Lower lobe of right lung (tissue), 2 donors: ENCODE data around the gene SPATA20. TPM values are rescaled to one million over a fixed set of nuclear protein-coding genes. Genes with fewer than 3 reads are reported as not detected.

Source experiments
- ATAC-seq, 2 donors: fragments of 200-7000 bp; cut with Tn5 transposase; one replicate each; pipeline ENCODE4 v1.9.1; 2020 to 2022; ENCODE audit warnings: mild to moderate bottlenecking in 2 of 2, moderate library complexity in 2 of 2
- DNase-seq: peaks from one replicate; pipeline ENCODE4 v3.0.0-alpha.2; 2020
- H3K27ac ChIP-seq: fragments of 200-600 bp; one replicate; pipeline ENCODE4 v1.8.0; 2022
- H3K27me3 ChIP-seq: fragments of 200-600 bp; one replicate; pipeline ENCODE4 v1.8.0; 2022; ENCODE audit warnings: low read depth
- H3K36me3 ChIP-seq: fragments of 200-600 bp; one replicate; pipeline ENCODE4 v1.8.0; 2022; ENCODE audit warnings: mild to moderate bottlenecking
- H3K4me1 ChIP-seq: fragments of 200-600 bp; one replicate; pipeline ENCODE4 v1.8.0; 2022
- H3K4me3 ChIP-seq: fragments of 200-600 bp; one replicate; pipeline ENCODE4 v1.8.0; 2022; ENCODE audit warnings: mild to moderate bottlenecking
- H3K9me3 ChIP-seq: fragments of 200-600 bp; one replicate; pipeline ENCODE4 v1.8.0; 2022
- CTCF ChIP-seq: fragments of 200-600 bp; IDR thresholded peaks from one replicate; pipeline ENCODE4 v1.8.0; 2022; ENCODE audit warnings: antibody characterized with exemption, mild to moderate bottlenecking
- intact Hi-C: fragments of 100-400 bp; cut with DNase I; formaldehyde crosslinking; loops from one replicate; pipeline ENCODE4 v1.11.0; 2022
- total RNA-seq: library from RNA; stranded (reverse); fragmentation: NEBNext Ultra II Directional; extraction: Animal tissue kit (Norgen Biotek cat#: 25700); gene quantifications from one replicate; pipeline ENCODE4 v1.2.1, GENCODE V29; 2021
- donor health status: DM: no; HTN: yes; CAD: no; lungs with severe emphysema.

SPATA20 gene
- total RNA-seq, 1 donor from 2014 or later = 29.7 TPM

GRCh38 chr17:50522766-50523165, 24.2 kb upstream of the SPATA20 start:
- no peaks in the 10 kb centered on the region for H3K27me3 ChIP-seq
- intact Hi-C loops = no loop called here
- no peaks in the 10 kb centered on the region for H3K9me3 ChIP-seq
- no peak overlapping the region for H3K4me3 ChIP-seq
- no peak for ATAC-seq
- TF ChIP-seq CTCF = no peak
- H3K36me3 ChIP-seq = no peaks in the 10 kb centered on the region
- H3K27ac ChIP-seq = no peak overlapping the region
- no peaks in the 10 kb centered on the region for H3K4me1 ChIP-seq
- no peak for DNase-seq

GRCh38 chr17:50523208-50523607, 23.8 kb upstream of the SPATA20 start:
- intact Hi-C loops = no loop called here

GRCh38 chr17:50524838-50525237, 22.1 kb upstream of the SPATA20 start:
- ATAC-seq = no peak
- no peak overlapping the region for H3K4me3 ChIP-seq
- peaks cover 6% of the 10 kb centered on the region for H3K27me3 ChIP-seq
- H3K36me3 ChIP-seq = no peaks in the 10 kb centered on the region
- TF ChIP-seq CTCF = no peak
- intact Hi-C loops = no loop called here
- no peak for DNase-seq
- no peaks in the 10 kb centered on the region for H3K9me3 ChIP-seq
- H3K4me1 ChIP-seq = no peaks in the 10 kb centered on the region
- no peak overlapping the region for H3K27ac ChIP-seq

More at GRCh38 chr17:50523208-50523607, 23.8 kb upstream of the SPATA20 start:
- H3K9me3 ChIP-seq = no peaks in the 10 kb centered on the region
- no peaks in the 10 kb centered on the region for H3K36me3 ChIP-seq
- TF ChIP-seq CTCF = no peak
- H3K27me3 ChIP-seq = no peaks in the 10 kb centered on the region
- no peaks in the 10 kb centered on the region for H3K4me1 ChIP-seq
- ATAC-seq = no peak
- DNase-seq = no peak
- H3K27ac ChIP-seq = no peak overlapping the region
- H3K4me3 ChIP-seq = no peak overlapping the region

GRCh38 chr17:50527155-50527762, 19.7 kb upstream of the SPATA20 start:
- Histone ChIP-seq H3K4me1 (peaks cover 6% of the 10 kb centered on the region), H3K36me3 (no peaks in the 10 kb centered on the region), H3K9me3 (no peaks in the 10 kb centered on the region), H3K27me3 (peaks cover 25% of the 10 kb centered on the region), H3K4me3 (no peak overlapping the region), H3K27ac (no peak overlapping the region)
- no peak for ATAC-seq
- intact Hi-C loops = no loop called here
- TF ChIP-seq CTCF = no peak
- DNase-seq = no peak

GRCh38 chr17:50527949-50528474, 19.0 kb upstream of the SPATA20 start:
- intact Hi-C loops = no loop called here
- TF ChIP-seq CTCF = no peak
- H3K27ac ChIP-seq = no peak overlapping the region
- H3K27me3 ChIP-seq = peaks cover 33% of the 10 kb centered on the region
- no peaks in the 10 kb centered on the region for H3K36me3 ChIP-seq
- DNase-seq = no peak
- no peaks in the 10 kb centered on the region for H3K9me3 ChIP-seq
- ATAC-seq = no peak
- H3K4me1 ChIP-seq = peaks cover 13% of the 10 kb centered on the region
- H3K4me3 ChIP-seq = no peak overlapping the region
